GM12801 (cell line): Measurements from ENCODE around the gene PREX1.

Experiments
- CTCF ChIP-seq: IDR thresholded peaks from one replicate; pipeline ENCODE4 v1.5.1; 2011; ENCODE audit warnings: control low read depth; ENCODE audit not compliant: insufficient read length; ENCODE audit errors: extremely low read depth

The PREX1 gene

GRCh38 chr20:48596334-48596898, 231.4 kb downstream of the PREX1 start:
- no peak for TF ChIP-seq CTCF

DNA sequence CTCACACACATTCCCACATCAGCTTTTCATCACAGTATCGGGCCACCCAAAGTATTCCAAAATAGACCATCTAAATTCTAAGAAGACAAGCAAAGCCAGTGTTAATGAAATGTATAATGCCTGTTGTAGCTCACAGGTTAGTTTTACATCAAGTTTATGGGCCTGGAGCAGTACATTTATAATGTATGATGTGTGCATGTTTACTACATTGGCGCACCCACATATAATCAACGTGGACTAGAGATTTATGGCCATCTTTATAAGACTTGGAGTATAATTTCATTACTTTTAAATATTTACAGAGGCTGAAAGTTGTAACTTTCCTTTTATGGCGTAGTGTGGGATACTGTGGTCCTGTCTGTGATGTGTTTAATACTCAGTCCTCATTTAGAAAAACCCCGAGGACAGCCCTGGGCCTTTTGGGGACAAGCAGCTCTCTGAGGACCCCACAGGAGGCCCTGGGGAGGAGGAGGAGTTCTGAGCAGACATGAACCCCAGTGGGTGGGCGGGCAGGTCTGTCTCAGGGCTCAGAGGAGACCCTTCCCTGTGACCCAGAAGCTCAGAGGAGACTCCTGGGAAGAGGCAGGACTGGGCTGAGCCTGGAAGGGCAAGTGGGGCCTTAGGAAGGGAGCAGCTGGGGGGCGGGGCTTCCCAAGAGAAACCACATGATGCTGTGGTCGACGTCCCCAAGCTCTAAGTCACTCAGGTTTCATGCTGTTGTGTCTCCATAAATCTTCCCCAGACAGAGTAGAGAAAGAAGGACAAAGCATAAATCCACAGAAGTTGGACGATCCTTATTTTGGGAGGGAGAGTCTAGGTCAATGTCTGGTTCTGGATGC, 232.1 kb downstream of the PREX1 start:
- TF ChIP-seq CTCF: no peak

GRCh38 chr20:48594533-48594932, 233.3 kb downstream of the PREX1 start:
- no peak for TF ChIP-seq CTCF

GRCh38 chr20:48592107-48592940, 235.5 kb downstream of the PREX1 start:
- TF ChIP-seq CTCF: no peak

- TF ChIP-seq CTCF: no peak
Observed at GRCh38 chr20:48586730-48587129, 241.1 kb downstream of the PREX1 start.

- TF ChIP-seq CTCF: no peak
Observed at GRCh38 chr20:48585061-48585870, 242.5 kb downstream of the PREX1 start.
